Measurements from ENCODE around the gene PASK. TPM values are rescaled to one million over a fixed set of nuclear protein-coding genes. Genes with fewer than 3 reads are reported as not detected.
"Not testable (repeated sequence)": the region's sequence is repeated elsewhere in the genome, so short reads cannot be mapped to it uniquely, and the experiment has no call there.

The PASK gene
- total and polyA plus RNA-seq, 2 donors from 2014 or later, result 3.1 to 26.0 TPM

DNA sequence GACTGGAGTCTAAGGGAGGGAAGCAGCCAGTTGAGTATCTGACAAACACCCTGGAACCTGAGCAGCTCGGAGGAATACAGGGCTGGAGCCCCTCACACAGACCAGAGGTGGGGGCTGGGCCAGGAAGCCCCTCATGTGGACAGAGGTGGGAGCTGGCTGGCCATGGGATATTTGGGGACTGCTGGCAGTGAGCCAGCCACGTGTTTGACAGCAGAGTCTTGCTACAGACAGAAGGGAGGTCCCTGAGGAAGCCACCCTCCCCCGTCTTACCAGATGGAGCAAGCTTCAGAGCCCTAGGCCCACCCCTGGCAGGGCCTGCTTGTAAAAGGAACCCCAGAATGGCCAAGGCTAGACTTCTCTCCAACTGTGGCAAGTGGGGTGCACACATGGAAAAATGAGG lies 43.6 kb downstream of the PASK start:
- Histone ChIP-seq H3K9ac (ENCODE audit: low read length in 3 of 3) (no peak overlapping the region), H3K27me3 (ENCODE audit: control insufficient read depth, insufficient read depth, low read length) (no peaks in the 10 kb centered on the region), H3K4me3 (ENCODE audit: low read length in 3 of 3) (no peak overlapping the region), H3K27ac (ENCODE audit: low read depth in 2 of 2, low read length in 2 of 2) (no peak overlapping the region), H3K4me1 (ENCODE audit: control insufficient read depth in 2 of 3, insufficient read depth in 2 of 3, low read depth in 1 of 3, low read length in 3 of 3) (peaks cover 0 to 7% (median 7%) of the 10 kb centered on the region in 3 donors), H3K36me3 (ENCODE audit: control insufficient read depth in 2 of 3, insufficient read depth in 3 of 3, low read length in 3 of 3) (no peaks in the 10 kb centered on the region), H3K9me3 (ENCODE audit: control insufficient read depth in 2 of 3, insufficient read depth in 1 of 3, low read length in 3 of 3) (no peaks in the 10 kb centered on the region)
- intact Hi-C loops (cut with DNase I), result no loop called here
- no peak for DNase-seq
- no peak for FAIRE-seq
- no peak for TF ChIP-seq CTCF (IDR thresholded peaks at IDR 0.05; ENCODE audit: borderline replicate concordance, extremely low read depth, insufficient read depth)

- H3K27ac ChIP-seq (ENCODE audit: low read depth in 2 of 2, low read length in 2 of 2); intact Hi-C loops (cut with DNase I); H3K36me3 ChIP-seq (ENCODE audit: control insufficient read depth in 2 of 3, insufficient read depth in 3 of 3, low read length in 3 of 3); H3K9ac ChIP-seq (ENCODE audit: low read length in 3 of 3); DNase-seq; FAIRE-seq; H3K27me3 ChIP-seq (ENCODE audit: control insufficient read depth, insufficient read depth, low read length); H3K4me3 ChIP-seq (ENCODE audit: low read length in 3 of 3); H3K4me1 ChIP-seq (ENCODE audit: control insufficient read depth in 2 of 3, insufficient read depth in 2 of 3, low read depth in 1 of 3, low read length in 3 of 3); H3K9me3 ChIP-seq (ENCODE audit: control insufficient read depth in 2 of 3, insufficient read depth in 1 of 3, low read length in 3 of 3): not testable (repeated sequence)
Measured at GRCh38 chr2:241104611-241105010, 44.7 kb downstream of the PASK start.

DNA sequence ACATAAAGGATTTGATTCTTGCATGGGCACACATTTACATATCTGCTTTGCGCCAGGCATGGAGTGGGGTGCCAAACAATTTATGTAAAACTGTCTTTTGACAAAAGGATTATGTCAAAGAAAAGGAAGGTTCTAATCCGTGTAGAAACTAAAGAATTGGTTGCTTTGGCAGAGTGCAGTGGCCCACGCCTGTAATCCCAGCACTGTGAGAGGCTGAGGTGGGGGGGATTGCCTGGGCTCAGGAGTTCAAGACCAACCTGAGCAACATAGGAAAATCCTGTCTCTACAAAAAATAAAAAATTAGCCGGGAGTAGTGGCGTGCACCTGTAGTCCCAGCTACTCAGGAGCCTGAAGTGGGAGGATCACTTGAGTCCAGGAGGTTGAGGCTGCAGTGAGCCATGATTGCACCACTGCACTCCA lies 46.1 kb downstream of the PASK start:
- H3K9me3 ChIP-seq (ENCODE audit: control insufficient read depth in 2 of 3, insufficient read depth in 1 of 3, low read length in 3 of 3), result no peaks in the 10 kb centered on the region
- H3K36me3 ChIP-seq (ENCODE audit: control insufficient read depth in 2 of 3, insufficient read depth in 3 of 3, low read length in 3 of 3), result peaks cover 3 to 12% (median 4%) of the 10 kb centered on the region in 3 donors
- H3K4me3 ChIP-seq (ENCODE audit: low read length in 3 of 3), result peak overlapping the region; percentile 91 to 96 (median 94)
- FAIRE-seq (no peak), DNase-seq (no peak)
- intact Hi-C loops (cut with DNase I), result no loop called here
- no peak for TF ChIP-seq CTCF (IDR thresholded peaks at IDR 0.05; ENCODE audit: borderline replicate concordance, extremely low read depth, insufficient read depth)
- H3K27me3 ChIP-seq (ENCODE audit: control insufficient read depth, insufficient read depth, low read length), result no peaks in the 10 kb centered on the region
- no peak overlapping the region for H3K27ac ChIP-seq (ENCODE audit: low read depth in 2 of 2, low read length in 2 of 2)
- peaks cover 0 to 8% (median 7%) of the 10 kb centered on the region in 3 donors for H3K4me1 ChIP-seq (ENCODE audit: control insufficient read depth in 2 of 3, insufficient read depth in 2 of 3, low read depth in 1 of 3, low read length in 3 of 3)
- peak overlapping the region in 2 of 3 donors; percentile 92 to 96 for H3K9ac ChIP-seq (ENCODE audit: low read length in 3 of 3)

DNA sequence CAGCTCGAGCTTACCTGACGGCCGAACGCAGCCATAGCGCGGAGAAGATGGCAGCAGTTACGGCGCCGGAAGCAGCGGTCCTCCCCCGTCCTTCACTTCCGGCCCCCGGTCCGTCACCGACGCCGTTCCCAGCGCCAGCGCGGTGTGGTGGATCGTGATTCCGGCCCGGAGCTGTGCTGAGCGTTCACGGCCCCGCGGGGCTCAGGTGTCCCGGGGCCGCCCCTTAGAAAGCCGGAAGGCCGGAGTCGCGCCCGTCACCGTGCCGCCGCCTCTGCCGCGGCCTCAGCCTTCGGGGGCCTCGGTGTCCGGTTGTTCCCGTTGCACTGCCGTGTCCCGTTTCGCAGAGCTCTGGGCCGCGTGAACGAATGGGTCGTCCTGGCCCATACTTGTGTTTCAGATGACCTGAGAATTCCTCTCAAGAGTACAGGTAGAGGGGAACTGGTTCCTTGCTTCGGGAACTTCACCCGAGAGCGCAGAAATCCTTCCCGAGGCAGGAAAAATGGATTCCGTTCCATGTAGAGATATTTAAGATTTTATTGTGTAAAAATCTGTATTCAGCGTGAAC lies 47.0 kb downstream of the PASK start, which contains the start of gene MTERF4:
Gene MTERF4, minus strand, starts transcription at position 49 of the 565 bp plus-strand sequence. Its CDS starts 14 bp downstream, at position 35.
- Histone ChIP-seq H3K9ac (ENCODE audit: low read length in 3 of 3) (peak within 1 kb of the TSS; percentile 90 to 96 (median 92)), H3K4me3 (ENCODE audit: low read length in 3 of 3) (peak within 1 kb of the TSS; percentile 91 to 96 (median 94)), H3K4me1 (ENCODE audit: control insufficient read depth in 2 of 3, insufficient read depth in 2 of 3, low read depth in 1 of 3, low read length in 3 of 3) (peaks cover 0 to 8% (median 7%) of the 10 kb centered on the region in 3 donors), H3K36me3 (ENCODE audit: control insufficient read depth in 2 of 3, insufficient read depth in 3 of 3, low read length in 3 of 3) (peaks cover 3 to 18% (median 7%) of the 10 kb centered on the region in 3 donors), H3K27ac (ENCODE audit: low read depth in 2 of 2, low read length in 2 of 2) (peak within 1 kb of the TSS; percentile 85 to 91), H3K27me3 (ENCODE audit: control insufficient read depth, insufficient read depth, low read length) (no peaks in the 10 kb centered on the region), H3K9me3 (ENCODE audit: control insufficient read depth in 2 of 3, insufficient read depth in 1 of 3, low read length in 3 of 3) (no peaks in the 10 kb centered on the region)
- intact Hi-C loops (cut with DNase I), result no loop called here
- peak; percentile 90 to 96 (median 94) for DNase-seq
- no peak for TF ChIP-seq CTCF (IDR thresholded peaks at IDR 0.05; ENCODE audit: borderline replicate concordance, extremely low read depth, insufficient read depth)
- no peak for FAIRE-seq

All from kidney (tissue), 14 donors.